Left ventricle myocardium inferior (tissue), 1 donor: ENCODE data around the gene SLC51A. TPM values are rescaled to one million over a fixed set of nuclear protein-coding genes. Genes with fewer than 3 reads are reported as not detected.

ENCODE experiments used
- DNase-seq: peaks from one replicate; pipeline ENCODE4 v3.0.0-alpha.2; 2020
- H3K27ac ChIP-seq: fragments of 200-600 bp; replicated peaks from 2 replicates; pipeline ENCODE4 v1.8.0; 2021
- H3K27me3 ChIP-seq: fragments of 200-600 bp; 2 replicates; pipeline ENCODE4 v1.8.0; 2021; ENCODE audit warnings: low read depth
- H3K36me3 ChIP-seq: fragments of 200-600 bp; 2 replicates; pipeline ENCODE4 v1.8.0; 2021
- H3K4me1 ChIP-seq: fragments of 200-600 bp; 2 replicates; pipeline ENCODE4 v1.8.0; 2021
- H3K4me3 ChIP-seq: fragments of 200-600 bp; 2 replicates; pipeline ENCODE4 v1.8.0; 2021; ENCODE audit warnings: mild to moderate bottlenecking, moderate library complexity
- H3K9me3 ChIP-seq: fragments of 200-600 bp; replicated peaks from 2 replicates; pipeline ENCODE4 v1.8.0; 2021
- CTCF ChIP-seq: fragments of 200-600 bp; IDR thresholded peaks from 2 replicates; pipeline ENCODE4 v1.8.0; 2021; ENCODE audit warnings: antibody characterized with exemption, mild to moderate bottlenecking, borderline replicate concordance
- intact Hi-C: fragments of 100-400 bp; cut with micrococcal nuclease; formaldehyde crosslinking; loops from one replicate; pipeline ENCODE4 v1.11.0; 2022
- total RNA-seq: library from RNA; stranded (reverse); fragmentation: NEBNext Ultra II Directional; extraction: Animal tissue kit (Norgen Biotek cat#: 25700); gene quantifications from one replicate; pipeline ENCODE4 v1.2.1, GENCODE V29; 2021
- donor health status: DM: no; HTN: yes; CAD: no; lungs with severe emphysema.

The SLC51A gene
- total RNA-seq, 1 donor from 2014 or later: not detected

- peaks cover 4% of the 10 kb centered on the region for H3K27me3 ChIP-seq
- DNase-seq: no peak
- intact Hi-C loops: no loop called here
Measured at GRCh38 chr3:196175116-196175625, 41.2 kb upstream of the SLC51A start.

DNA sequence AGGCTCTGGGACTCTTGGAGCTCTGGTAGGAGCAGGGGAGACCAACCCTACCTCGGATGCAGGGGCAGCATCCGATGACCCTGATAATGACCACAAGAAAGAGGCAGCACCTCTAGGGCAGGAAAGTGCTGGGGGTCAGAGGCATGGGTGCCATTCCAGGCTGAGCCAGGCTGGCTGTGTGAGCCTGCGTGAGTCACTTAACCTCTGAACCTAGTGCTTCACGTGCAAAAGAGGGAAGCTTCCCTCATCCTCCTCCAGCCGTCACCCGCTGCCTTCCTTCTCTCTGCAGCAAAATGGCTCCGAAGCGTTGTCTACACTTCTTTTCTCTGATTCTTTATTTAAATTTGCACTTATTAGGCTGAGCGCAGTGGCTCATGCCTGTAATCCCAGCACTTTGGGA, 40.6 kb upstream of the SLC51A start:
- H3K27me3 ChIP-seq: peaks cover 4% of the 10 kb centered on the region
- intact Hi-C loops: no loop called here
- H3K27ac ChIP-seq: no peak overlapping the region
- DNase-seq: no peak
- no peaks in the 10 kb centered on the region for H3K4me1 ChIP-seq
- no peak for TF ChIP-seq CTCF
- no peak overlapping the region for H3K4me3 ChIP-seq
- H3K9me3 ChIP-seq: no peaks in the 10 kb centered on the region
- no peaks in the 10 kb centered on the region for H3K36me3 ChIP-seq

More at GRCh38 chr3:196175116-196175625, 41.2 kb upstream of the SLC51A start:
- Histone ChIP-seq H3K27ac (no peak overlapping the region), H3K9me3 (no peaks in the 10 kb centered on the region), H3K36me3 (no peaks in the 10 kb centered on the region), H3K4me1 (no peaks in the 10 kb centered on the region), H3K4me3 (no peak overlapping the region)
- TF ChIP-seq CTCF: no peak

GRCh38 chr3:196177567-196177966, 38.8 kb upstream of the SLC51A start:
- Histone ChIP-seq H3K4me1 (no peaks in the 10 kb centered on the region), H3K27me3 (peaks cover 9% of the 10 kb centered on the region), H3K27ac (no peak overlapping the region), H3K4me3 (no peak overlapping the region), H3K9me3 (no peaks in the 10 kb centered on the region), H3K36me3 (no peaks in the 10 kb centered on the region)
- no peak for DNase-seq
- TF ChIP-seq CTCF: no peak
- intact Hi-C loops: no loop called here

DNA sequence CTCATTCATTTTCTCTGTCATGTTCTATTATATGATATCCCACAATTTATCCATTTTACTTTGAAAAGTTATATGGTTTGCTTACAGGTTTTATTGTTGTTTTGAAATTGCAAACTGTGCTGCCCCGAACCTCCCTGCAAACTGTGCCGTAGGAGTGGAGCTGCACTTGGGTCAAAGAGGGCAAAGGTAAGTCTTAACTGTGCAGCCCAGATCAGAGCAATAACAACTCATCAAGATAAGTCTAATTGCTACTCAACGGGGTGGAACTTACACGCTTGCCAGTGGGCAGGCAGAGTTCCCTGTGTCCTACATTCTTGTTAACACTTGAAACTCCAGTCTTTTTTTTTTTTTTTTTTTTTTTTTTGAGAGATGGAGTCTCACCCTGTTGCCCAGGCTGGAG, 38.4 kb upstream of the SLC51A start:
- DNase-seq: no peak
- no peaks in the 10 kb centered on the region for H3K36me3 ChIP-seq
- H3K27ac ChIP-seq: no peak overlapping the region
- intact Hi-C loops: no loop called here
- H3K27me3 ChIP-seq: peaks cover 9% of the 10 kb centered on the region
- H3K9me3 ChIP-seq: no peaks in the 10 kb centered on the region
- no peak overlapping the region for H3K4me3 ChIP-seq
- H3K4me1 ChIP-seq: no peaks in the 10 kb centered on the region
- no peak for TF ChIP-seq CTCF

- Histone ChIP-seq H3K9me3 (no peaks in the 10 kb centered on the region), H3K4me3 (no peak overlapping the region), H3K36me3 (no peaks in the 10 kb centered on the region), H3K27ac (no peak overlapping the region), H3K27me3 (peaks cover 9% of the 10 kb centered on the region), H3K4me1 (no peaks in the 10 kb centered on the region)
- intact Hi-C loops: no loop called here
- no peak for DNase-seq
- TF ChIP-seq CTCF: no peak
Measured at GRCh38 chr3:196178993-196179379, 37.3 kb upstream of the SLC51A start.
